PC-9 (cell line): ENCODE measurements around the gene CD68. TPM values are rescaled to one million over a fixed set of nuclear protein-coding genes. Genes with fewer than 3 reads are reported as not detected.
"Not testable (repeated sequence)": the region's sequence is repeated elsewhere in the genome, so short reads cannot be mapped to it uniquely, and the experiment has no call there.

Source experiments
- BruUV-seq: library from RNA; stranded (reverse); fragments of 400-500 nt; replicated peaks from 2 replicates; lab custom pipeline; 2021; lab: Mats Ljungman, UMichigan
- CTCF ChIA-PET: fragments of 300-600 bp; sonication (Branson Sonifier 250); formaldehyde crosslinking; loops from one replicate; lab custom pipeline; 2022; ENCODE audit warnings: antibody characterized with exemption; lab: Charles Lee
- POLR2A ChIA-PET: fragments of 300-600 bp; sonication (Branson Sonifier 250); formaldehyde crosslinking; loops from one replicate; lab custom pipeline; 2022; ENCODE audit warnings: antibody characterized with exemption; ENCODE audit not compliant: unreplicated experiment; lab: Charles Lee
- DNase-seq, 2 experiments: peaks; one replicate each; pipeline versions ENCODE4 v3.0.0 to v3.0.0-alpha.2; 2015 to 2022; ENCODE audit warnings: mixed read lengths in 1 of 2
- H2AFZ ChIP-seq: fragments of 200-600 bp; sonication (generic); 2 replicates; pipeline ENCODE4 v1.8.1; 2017; ENCODE audit warnings: antibody characterized with exemption
- H3F3A ChIP-seq: fragments of 200-600 bp; sonication (generic); 2 replicates; pipeline ENCODE4 v1.8.1; 2017; ENCODE audit warnings: antibody characterized with exemption, mild to moderate bottlenecking, low read depth; ENCODE audit not compliant: insufficient read depth
- H3K27ac ChIP-seq: fragments of 200-600 bp; sonication (generic); 2 replicates; pipeline ENCODE4 v1.6.1; 2016; ENCODE audit warnings: mixed run types
- H3K27me3 ChIP-seq: fragments of 200-600 bp; sonication (generic); 2 replicates; pipeline ENCODE4 v1.6.1; 2016; ENCODE audit warnings: low read depth, mixed run types; ENCODE audit not compliant: insufficient read depth
- H3K36me3 ChIP-seq: fragments of 200-600 bp; sonication (generic); 2 replicates; pipeline ENCODE4 v1.6.1; 2016; ENCODE audit warnings: low read depth, mixed run types
- H3K4me1 ChIP-seq: fragments of 200-600 bp; sonication (generic); replicated peaks from 2 replicates; pipeline ENCODE4 v1.6.1; 2016; ENCODE audit warnings: mixed run types; ENCODE audit not compliant: insufficient read depth
- H3K4me2 ChIP-seq: fragments of 200-600 bp; sonication (generic); 2 replicates; pipeline ENCODE4 v1.6.1; 2017; ENCODE audit warnings: mixed run types
- H3K4me3 ChIP-seq: fragments of 200-600 bp; sonication (generic); 2 replicates; pipeline ENCODE4 v1.6.1; 2016; ENCODE audit warnings: mixed run types
- H3K79me2 ChIP-seq: fragments of 200-600 bp; sonication (generic); 2 replicates; pipeline ENCODE4 v1.6.1; 2017; ENCODE audit warnings: low read depth, mixed run types
- H3K9me2 ChIP-seq: fragments of 200-600 bp; sonication (generic); 2 replicates; pipeline ENCODE4 v1.8.1; 2017; ENCODE audit warnings: mild to moderate bottlenecking; ENCODE audit not compliant: insufficient read depth
- H3K9me3 ChIP-seq: fragments of 200-600 bp; sonication (generic); 2 replicates; pipeline ENCODE4 v1.8.1; 2016; ENCODE audit warnings: low read depth; ENCODE audit not compliant: insufficient read depth
- H4K20me1 ChIP-seq: fragments of 200-600 bp; sonication (generic); 2 replicates; pipeline ENCODE4 v1.8.1; 2017; ENCODE audit not compliant: insufficient read depth
- CTCF ChIP-seq: fragments of 200-600 bp; sonication (generic); conservative IDR thresholded peaks from 2 replicates; pipeline ENCODE4 v1.6.1; 2017; ENCODE audit warnings: mixed run types, antibody characterized with exemption, mild to moderate bottlenecking, moderate library complexity
- EZH2 ChIP-seq: fragments of 200-600 bp; sonication (generic); IDR thresholded peaks from 2 replicates; pipeline ENCODE4 v1.8.0; 2017; ENCODE audit warnings: antibody characterized with exemption, low read depth
- intact Hi-C: fragments of 100-400 bp; cut with micrococcal nuclease; formaldehyde crosslinking; loops from one replicate; pipeline ENCODE4 v1.10.0; 2022; ENCODE audit not compliant: unreplicated experiment
- total RNA-seq: library from RNA; stranded (reverse); gene quantifications from 2 replicates; pipeline ENCODE4 v1.2.3, GENCODE V29; 2021

Gene CD68
- total RNA-seq, 1 experiment from 2014 or later: 37.0 TPM

GRCh38 chr17:7620835-7621234 is 41.4 kb downstream of the CD68 start:
- no peak for DNase-seq
- Histone ChIP-seq H4K20me1 (no peaks in the 10 kb centered on the region), H3K4me3 (no peak overlapping the region), H3K27ac (no peak overlapping the region), H3K79me2 (no peaks in the 10 kb centered on the region), H3F3A (no peaks in the 10 kb centered on the region), H3K36me3 (no peaks in the 10 kb centered on the region), H3K9me2 (no peaks in the 10 kb centered on the region), H3K4me2 (no peak overlapping the region), H3K9me3 (no peaks in the 10 kb centered on the region), H2AFZ (no peak overlapping the region), H3K27me3 (no peaks in the 10 kb centered on the region), H3K4me1 (no peaks in the 10 kb centered on the region)
- BruUV-seq: no TSS peak
- CTCF ChIA-PET: interaction anchor here (0.6 kb wide), 1 partner anchor 39 kb away, joined by 3 read pairs; no protein-coding TSS in a partner anchor
- POLR2A ChIA-PET: interaction anchor here (0.6 kb wide), 1 partner anchor 145 kb away, joined by 11 read pairs; no protein-coding TSS in a partner anchor
- intact Hi-C loops: no loop called here
- no peak for TF ChIP-seq CTCF

- H2AFZ ChIP-seq: no peak overlapping the region
- BruUV-seq: no TSS peak
- no peak overlapping the region for H3K4me2 ChIP-seq
- POLR2A ChIA-PET: interaction anchor here (0.6 to 0.7 kb wide), 2 partner anchors 9 to 35 kb away, joined by 4 to 5 read pairs; no protein-coding TSS in a partner anchor
- CTCF ChIA-PET: no interaction called here
- no peak for TF ChIP-seq EZH2
- TF ChIP-seq CTCF: no peak
- no peaks in the 10 kb centered on the region for H3F3A ChIP-seq
- H3K9me3 ChIP-seq: no peaks in the 10 kb centered on the region
- H3K27ac ChIP-seq: no peak overlapping the region
- no peaks in the 10 kb centered on the region for H3K36me3 ChIP-seq
- no peak overlapping the region for H3K4me3 ChIP-seq
- intact Hi-C loops: no loop called here
- no peak for DNase-seq
- no peaks in the 10 kb centered on the region for H3K9me2 ChIP-seq
- no peaks in the 10 kb centered on the region for H3K27me3 ChIP-seq
- no peaks in the 10 kb centered on the region for H3K79me2 ChIP-seq
- H3K4me1 ChIP-seq: peaks cover 4% of the 10 kb centered on the region; the same call in 1 of the 2 replicates
- no peaks in the 10 kb centered on the region for H4K20me1 ChIP-seq
Observed at GRCh38 chr17:7623661-7624060, 44.2 kb downstream of the CD68 start.

GRCh38 chr17:7625749-7626148 is 46.3 kb downstream of the CD68 start:
- intact Hi-C loops, POLR2A ChIA-PET, H3F3A ChIP-seq, H3K36me3 ChIP-seq, H3K79me2 ChIP-seq, CTCF ChIA-PET, H3K4me3 ChIP-seq, H3K27me3 ChIP-seq, H3K27ac ChIP-seq, BruUV-seq, H3K9me3 ChIP-seq, H4K20me1 ChIP-seq, DNase-seq, H3K9me2 ChIP-seq, H3K4me1 ChIP-seq, H3K4me2 ChIP-seq, H2AFZ ChIP-seq: not testable (repeated sequence)

GRCh38 chr17:7626307-7626706 is 46.9 kb downstream of the CD68 start:
- Histone ChIP-seq H3K27me3 (no peaks in the 10 kb centered on the region), H3K4me3 (no peak overlapping the region), H3K79me2 (no peaks in the 10 kb centered on the region), H2AFZ (no peak overlapping the region), H3F3A (no peaks in the 10 kb centered on the region), H3K36me3 (no peaks in the 10 kb centered on the region), H3K27ac (no peak overlapping the region), H3K9me2 (no peaks in the 10 kb centered on the region), H3K4me1 (peaks cover 4% of the 10 kb centered on the region; the same call in 1 of the 2 replicates), H3K4me2 (peak overlapping the region; percentile 81), H3K9me3 (no peaks in the 10 kb centered on the region), H4K20me1 (no peaks in the 10 kb centered on the region)
- DNase-seq: no peak
- ChIA-PET CTCF (no interaction called here), POLR2A (no interaction called here)
- no TSS peak for BruUV-seq
- TF ChIP-seq EZH2: no peak
- TF ChIP-seq CTCF: no peak
- intact Hi-C loops: no loop called here
